Measurements from ENCODE around the gene UBE4B.

DNA sequence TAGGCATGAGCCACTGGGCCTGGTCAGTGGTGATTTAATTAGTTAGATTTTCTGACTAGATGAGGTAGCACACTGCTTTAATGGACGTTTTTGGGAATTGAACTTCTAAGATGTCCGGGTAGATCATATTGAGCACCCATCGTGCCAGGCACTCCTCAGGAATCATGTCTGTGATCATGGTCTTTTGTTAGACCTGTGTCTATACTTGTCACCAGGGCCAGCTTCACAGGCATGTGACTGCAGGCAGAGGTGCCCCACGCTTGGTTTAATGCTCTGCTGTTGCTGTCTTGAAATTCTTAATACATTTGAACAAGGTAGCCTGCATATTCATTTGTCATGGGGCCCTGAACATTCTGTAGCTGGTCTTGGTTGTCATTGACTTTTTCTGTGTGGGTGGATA, 19.6 kb downstream of the UBE4B start:
- TF ChIP-seq, protein P1, sequence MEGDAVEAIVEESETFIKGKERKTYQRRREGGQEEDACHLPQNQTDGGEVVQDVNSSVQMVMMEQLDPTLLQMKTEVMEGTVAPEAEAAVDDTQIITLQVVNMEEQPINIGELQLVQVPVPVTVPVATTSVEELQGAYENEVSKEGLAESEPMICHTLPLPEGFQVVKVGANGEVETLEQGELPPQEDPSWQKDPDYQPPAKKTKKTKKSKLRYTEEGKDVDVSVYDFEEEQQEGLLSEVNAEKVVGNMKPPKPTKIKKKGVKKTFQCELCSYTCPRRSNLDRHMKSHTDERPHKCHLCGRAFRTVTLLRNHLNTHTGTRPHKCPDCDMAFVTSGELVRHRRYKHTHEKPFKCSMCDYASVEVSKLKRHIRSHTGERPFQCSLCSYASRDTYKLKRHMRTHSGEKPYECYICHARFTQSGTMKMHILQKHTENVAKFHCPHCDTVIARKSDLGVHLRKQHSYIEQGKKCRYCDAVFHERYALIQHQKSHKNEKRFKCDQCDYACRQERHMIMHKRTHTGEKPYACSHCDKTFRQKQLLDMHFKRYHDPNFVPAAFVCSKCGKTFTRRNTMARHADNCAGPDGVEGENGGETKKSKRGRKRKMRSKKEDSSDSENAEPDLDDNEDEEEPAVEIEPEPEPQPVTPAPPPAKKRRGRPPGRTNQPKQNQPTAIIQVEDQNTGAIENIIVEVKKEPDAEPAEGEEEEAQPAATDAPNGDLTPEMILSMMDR (IDR thresholded peaks at IDR 0.05), result no peak
- no peak for TF ChIP-seq EZH2 (IDR thresholded peaks at IDR 0.05; ENCODE audit: borderline replicate concordance, insufficient read depth, low read depth, low read length, poor library complexity, severe bottlenecking)

Measured in B cell (primary cell).